Subcutaneous adipose tissue (tissue), 4 donors: ENCODE data around the gene CPLANE1. TPM values are rescaled to one million over a fixed set of nuclear protein-coding genes. Genes with fewer than 3 reads are reported as not detected.

ENCODE experiments used
- CTCF ChIP-seq: fragments of 450-650 bp; IDR thresholded peaks from one replicate; pipeline ENCODE4 v1.5.1; 2016; ENCODE audit warnings: low read depth, mild to moderate bottlenecking, control low read depth, antibody characterized with exemption, moderate library complexity
- total RNA-seq, 4 donors: library from RNA; depleted of rRNA; stranded (reverse); fragments of >200 nt; gene quantifications; one replicate each; pipeline ENCODE4 v1.1.0, GENCODE V29; 2016

The CPLANE1 gene
- total RNA-seq, 4 donors from 2014 or later, result 26.8 to 41.4 (median 37.1) TPM

GRCh38 chr5:37136694-37137093, 112.5 kb downstream of the CPLANE1 start:
- TF ChIP-seq CTCF, result no peak

- no peak for TF ChIP-seq CTCF
Observed at GRCh38 chr5:37133939-37134338, 115.2 kb downstream of the CPLANE1 start.

- no peak for TF ChIP-seq CTCF
Observed at GRCh38 chr5:37132646-37133045, 116.5 kb downstream of the CPLANE1 start.

GRCh38 chr5:37121465-37121864, 127.7 kb downstream of the CPLANE1 start:
- no peak for TF ChIP-seq CTCF

GRCh38 chr5:37121027-37121426, 128.1 kb downstream of the CPLANE1 start:
- no peak for TF ChIP-seq CTCF

- no peak for TF ChIP-seq CTCF
Observed at GRCh38 chr5:37120270-37120669, 128.9 kb downstream of the CPLANE1 start.

GRCh38 chr5:37116359-37116758, 132.8 kb downstream of the CPLANE1 start:
- no peak for TF ChIP-seq CTCF
